Left ventricle myocardium inferior (tissue), 1 donor: Measurements from ENCODE around the gene VAX1. TPM values are rescaled to one million over a fixed set of nuclear protein-coding genes. Genes with fewer than 3 reads are reported as not detected.
"Not testable (repeated sequence)": the region's sequence is repeated elsewhere in the genome, so short reads cannot be mapped to it uniquely, and the experiment has no call there.

ENCODE experiments used
- DNase-seq: peaks from one replicate; pipeline ENCODE4 v3.0.0-alpha.2; 2020
- H3K27ac ChIP-seq: fragments of 200-600 bp; replicated peaks from 2 replicates; pipeline ENCODE4 v1.8.0; 2021
- H3K27me3 ChIP-seq: fragments of 200-600 bp; 2 replicates; pipeline ENCODE4 v1.8.0; 2021; ENCODE audit warnings: low read depth
- H3K36me3 ChIP-seq: fragments of 200-600 bp; 2 replicates; pipeline ENCODE4 v1.8.0; 2021
- H3K4me1 ChIP-seq: fragments of 200-600 bp; 2 replicates; pipeline ENCODE4 v1.8.0; 2021
- H3K4me3 ChIP-seq: fragments of 200-600 bp; 2 replicates; pipeline ENCODE4 v1.8.0; 2021; ENCODE audit warnings: mild to moderate bottlenecking, moderate library complexity
- H3K9me3 ChIP-seq: fragments of 200-600 bp; replicated peaks from 2 replicates; pipeline ENCODE4 v1.8.0; 2021
- CTCF ChIP-seq: fragments of 200-600 bp; IDR thresholded peaks from 2 replicates; pipeline ENCODE4 v1.8.0; 2021; ENCODE audit warnings: antibody characterized with exemption, mild to moderate bottlenecking, borderline replicate concordance
- intact Hi-C: fragments of 100-400 bp; cut with micrococcal nuclease; formaldehyde crosslinking; loops from one replicate; pipeline ENCODE4 v1.11.0; 2022
- microRNA-seq: library from miRNA; unstranded; fragments of <30 nt; microRNA quantifications from one replicate; pipeline ENCODE4 v1.2.0, GENCODE V29; 2020
- total RNA-seq: library from RNA; stranded (reverse); fragmentation: NEBNext Ultra II Directional; extraction: Animal tissue kit (Norgen Biotek cat#: 25700); gene quantifications from one replicate; pipeline ENCODE4 v1.2.1, GENCODE V29; 2021
- donor health status: DM: no; HTN: yes; CAD: no; lungs with severe emphysema.

The VAX1 gene
- total RNA-seq, 1 donor from 2014 or later, result not detected

GRCh38 chr10:117090834-117091233, 47.2 kb downstream of the VAX1 start:
- TF ChIP-seq CTCF, result no peak
- DNase-seq, result no peak
- no peaks in the 10 kb centered on the region for H3K4me1 ChIP-seq
- no peaks in the 10 kb centered on the region for H3K9me3 ChIP-seq
- no peak overlapping the region for H3K4me3 ChIP-seq
- peaks cover 50% of the 10 kb centered on the region for H3K27me3 ChIP-seq
- no peaks in the 10 kb centered on the region for H3K36me3 ChIP-seq
- H3K27ac ChIP-seq, result no peak overlapping the region
- intact Hi-C loops, result no loop called here

- H3K4me3 ChIP-seq, result no peak overlapping the region
- H3K36me3 ChIP-seq, result no peaks in the 10 kb centered on the region
- H3K4me1 ChIP-seq, result no peaks in the 10 kb centered on the region
- H3K27ac ChIP-seq, result no peak overlapping the region
- no peak for TF ChIP-seq CTCF
- peaks cover 41% of the 10 kb centered on the region for H3K27me3 ChIP-seq
- H3K9me3 ChIP-seq, result no peaks in the 10 kb centered on the region
- DNase-seq, result no peak
- intact Hi-C loops, result no loop called here
Observed at GRCh38 chr10:117087521-117087920, 50.5 kb downstream of the VAX1 start.

GRCh38 chr10:117086546-117086945, 51.5 kb downstream of the VAX1 start:
- no peak for DNase-seq
- Histone ChIP-seq H3K36me3 (no peaks in the 10 kb centered on the region), H3K4me3 (no peak overlapping the region), H3K4me1 (no peaks in the 10 kb centered on the region), H3K27me3 (peaks cover 31% of the 10 kb centered on the region), H3K27ac (no peak overlapping the region), H3K9me3 (no peaks in the 10 kb centered on the region)
- no peak for TF ChIP-seq CTCF
- intact Hi-C loops, result no loop called here

GRCh38 chr10:117084421-117085246, 53.4 kb downstream of the VAX1 start:
- H3K9me3 ChIP-seq, H3K4me1 ChIP-seq, intact Hi-C loops, DNase-seq, H3K4me3 ChIP-seq, H3K36me3 ChIP-seq, H3K27ac ChIP-seq: not testable (repeated sequence)
- peaks cover 31% of the 10 kb centered on the region for H3K27me3 ChIP-seq

Small RNA genes lying within 50 kb of the gene (microRNA-seq; reads per million reads assigned to microRNA genes)
- gene MIR3663, result not detected

Other genes starting within 250 kb of the VAX1 start
- 2.0 TPM for gene SHTN1, start 133.1 kb downstream of the VAX1 start, total RNA-seq
- gene KCNK18, start 59.2 kb upstream of the VAX1 start, total RNA-seq, result not detected
- 0.05 TPM for gene SLC18A2, start 102.8 kb upstream of the VAX1 start, total RNA-seq
- gene PDZD8, start 237.2 kb upstream of the VAX1 start, total RNA-seq, result 23.9 TPM